ENCODE measurements around the gene TMEM106C. TPM values are rescaled to one million over a fixed set of nuclear protein-coding genes. Genes with fewer than 3 reads are reported as not detected.

Gene TMEM106C
- polyA plus RNA-seq, 1 donor (not counting 4 experiments of a cell fraction or from before 2014, with no cell fraction given) = 134 TPM

- Histone ChIP-seq H3K9me1 (ENCODE audit: control insufficient read depth, extremely low read depth, insufficient read depth, low read length) (no peaks in the 10 kb centered on the region), H3K4me1 (ENCODE audit: control insufficient read depth, extremely low read depth, insufficient read depth, low read length) (peaks cover 36% of the 10 kb centered on the region), H3K4me2 (ENCODE audit: control insufficient read depth, extremely low read depth, insufficient read depth, low read depth, low read length) (no peak overlapping the region), H3K36me3 (ENCODE audit: control insufficient read depth in 2 of 2, extremely low read depth in 1 of 2, insufficient read depth in 2 of 2, low read length in 2 of 2) (no peaks in the 10 kb centered on the region), H2AFZ (ENCODE audit: control insufficient read depth, low read length) (peak overlapping the region; percentile 24), H3K4me3 (ENCODE audit: control insufficient read depth in 2 of 3, extremely low read depth in 1 of 3, insufficient read depth in 2 of 3, low read depth in 1 of 3, low read length in 3 of 3) (no peak overlapping the region), H3K79me2 (ENCODE audit: control insufficient read depth, insufficient read depth, low read length) (no peaks in the 10 kb centered on the region), H4K20me1 (ENCODE audit: control insufficient read depth, extremely low read depth, insufficient read depth, low read length) (no peaks in the 10 kb centered on the region), H3K27ac (ENCODE audit: control insufficient read depth, insufficient read depth, low read length) (no peak overlapping the region), H3K27me3 (ENCODE audit: control insufficient read depth, extremely low read depth, insufficient read depth, low read length) (no peaks in the 10 kb centered on the region), H3K9me3 (ENCODE audit: control insufficient read depth, low read depth, low read length) (no peaks in the 10 kb centered on the region), H3K9ac (ENCODE audit: control insufficient read depth, extremely low read depth, insufficient read depth, low read length) (no peak overlapping the region)
- dilution Hi-C loops (cut with MboI; ENCODE audit: extremely low pct_ligation_motif_present, low sequenced_read_pairs) = no loop called here
- DNase-seq (ENCODE audit: low read depth, low spot score) (no peak), FAIRE-seq (no peak)
- TF ChIP-seq, protein P1, sequence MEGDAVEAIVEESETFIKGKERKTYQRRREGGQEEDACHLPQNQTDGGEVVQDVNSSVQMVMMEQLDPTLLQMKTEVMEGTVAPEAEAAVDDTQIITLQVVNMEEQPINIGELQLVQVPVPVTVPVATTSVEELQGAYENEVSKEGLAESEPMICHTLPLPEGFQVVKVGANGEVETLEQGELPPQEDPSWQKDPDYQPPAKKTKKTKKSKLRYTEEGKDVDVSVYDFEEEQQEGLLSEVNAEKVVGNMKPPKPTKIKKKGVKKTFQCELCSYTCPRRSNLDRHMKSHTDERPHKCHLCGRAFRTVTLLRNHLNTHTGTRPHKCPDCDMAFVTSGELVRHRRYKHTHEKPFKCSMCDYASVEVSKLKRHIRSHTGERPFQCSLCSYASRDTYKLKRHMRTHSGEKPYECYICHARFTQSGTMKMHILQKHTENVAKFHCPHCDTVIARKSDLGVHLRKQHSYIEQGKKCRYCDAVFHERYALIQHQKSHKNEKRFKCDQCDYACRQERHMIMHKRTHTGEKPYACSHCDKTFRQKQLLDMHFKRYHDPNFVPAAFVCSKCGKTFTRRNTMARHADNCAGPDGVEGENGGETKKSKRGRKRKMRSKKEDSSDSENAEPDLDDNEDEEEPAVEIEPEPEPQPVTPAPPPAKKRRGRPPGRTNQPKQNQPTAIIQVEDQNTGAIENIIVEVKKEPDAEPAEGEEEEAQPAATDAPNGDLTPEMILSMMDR (optimal IDR thresholded peaks at IDR 0.05 in 1 of 3, IDR thresholded peaks at IDR 0.05 in 1 of 3, conservative IDR thresholded peaks at IDR 0.05 in 1 of 3; ENCODE audit: extremely low read depth in 1 of 3, insufficient read depth in 2 of 3, low read length in 3 of 3) = no peak
- TF ChIP-seq EZH2 (IDR thresholded peaks at IDR 0.05; ENCODE audit: low read length) = no peak
These were observed 19.6 kb upstream of the TMEM106C start for GRCh38 chr12:47943623-47944340.

- Histone ChIP-seq H3K9me3 (ENCODE audit: control insufficient read depth, low read depth, low read length) (no peaks in the 10 kb centered on the region), H3K4me1 (ENCODE audit: control insufficient read depth, extremely low read depth, insufficient read depth, low read length) (peaks cover 46% of the 10 kb centered on the region), H3K27me3 (ENCODE audit: control insufficient read depth, extremely low read depth, insufficient read depth, low read length) (no peaks in the 10 kb centered on the region), H2AFZ (ENCODE audit: control insufficient read depth, low read length) (no peak overlapping the region), H3K4me3 (ENCODE audit: control insufficient read depth in 2 of 3, extremely low read depth in 1 of 3, insufficient read depth in 2 of 3, low read depth in 1 of 3, low read length in 3 of 3) (no peak overlapping the region), H3K9me1 (ENCODE audit: control insufficient read depth, extremely low read depth, insufficient read depth, low read length) (no peaks in the 10 kb centered on the region), H3K27ac (ENCODE audit: control insufficient read depth, insufficient read depth, low read length) (no peak overlapping the region), H3K79me2 (ENCODE audit: control insufficient read depth, insufficient read depth, low read length) (no peaks in the 10 kb centered on the region), H3K9ac (ENCODE audit: control insufficient read depth, extremely low read depth, insufficient read depth, low read length) (no peak overlapping the region), H3K36me3 (ENCODE audit: control insufficient read depth in 2 of 2, extremely low read depth in 1 of 2, insufficient read depth in 2 of 2, low read length in 2 of 2) (no peaks in the 10 kb centered on the region), H4K20me1 (ENCODE audit: control insufficient read depth, extremely low read depth, insufficient read depth, low read length) (no peaks in the 10 kb centered on the region), H3K4me2 (ENCODE audit: control insufficient read depth, extremely low read depth, insufficient read depth, low read depth, low read length) (peak overlapping the region; percentile 37)
- FAIRE-seq = peak; percentile 58
- dilution Hi-C loops (cut with MboI; ENCODE audit: extremely low pct_ligation_motif_present, low sequenced_read_pairs) = no loop called here
- no peak for DNase-seq (ENCODE audit: low read depth, low spot score)
- TF ChIP-seq EZH2 (IDR thresholded peaks at IDR 0.05; ENCODE audit: low read length) = no peak
- TF ChIP-seq, protein P1 (optimal IDR thresholded peaks at IDR 0.05 in 1 of 3, IDR thresholded peaks at IDR 0.05 in 1 of 3, conservative IDR thresholded peaks at IDR 0.05 in 1 of 3; ENCODE audit: extremely low read depth in 1 of 3, insufficient read depth in 2 of 3, low read length in 3 of 3) = no peak
These were observed 18.6 kb upstream of the TMEM106C start for GRCh38 chr12:47944685-47945340.

Data from keratinocyte (primary cell).